NCI-H1105 (cell line): ENCODE measurements around the gene COBL.
"Not testable (repeated sequence)": the region's sequence is repeated elsewhere in the genome, so short reads cannot be mapped to it uniquely, and the experiment has no call there.

Experiments
- DNase-seq: peaks from one replicate; lab custom pipeline; 2025; lab: John Stamatoyannopoulos, UW

Gene COBL

DNA sequence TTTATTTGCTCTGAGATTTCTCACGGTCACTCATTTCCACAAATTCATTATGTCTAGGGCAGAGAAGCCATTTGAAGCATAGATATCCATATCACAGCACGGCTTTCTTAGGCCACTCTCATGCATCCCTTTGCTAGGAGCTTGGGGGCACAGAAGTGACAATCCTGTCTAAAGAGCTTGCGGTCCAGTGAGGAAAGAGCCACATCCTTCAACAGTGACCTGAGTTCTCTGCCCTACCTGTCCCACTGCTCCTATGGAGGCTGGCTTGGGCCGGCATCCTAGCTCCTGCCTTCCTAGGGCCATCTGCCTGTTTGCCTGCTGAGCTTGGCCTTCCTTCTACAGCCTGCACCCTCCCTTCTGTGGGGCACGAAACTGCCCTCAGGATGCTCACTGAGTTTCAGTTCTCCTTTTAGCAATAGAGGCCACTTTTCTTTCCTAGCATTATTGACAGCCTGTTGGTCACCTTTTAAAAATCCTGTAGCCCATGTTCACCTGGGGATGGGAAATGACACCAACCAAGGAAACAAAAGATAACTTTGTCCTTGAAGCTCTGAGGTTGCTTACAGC, 321.8 kb downstream of the COBL start:
- DNase-seq: no peak

DNA sequence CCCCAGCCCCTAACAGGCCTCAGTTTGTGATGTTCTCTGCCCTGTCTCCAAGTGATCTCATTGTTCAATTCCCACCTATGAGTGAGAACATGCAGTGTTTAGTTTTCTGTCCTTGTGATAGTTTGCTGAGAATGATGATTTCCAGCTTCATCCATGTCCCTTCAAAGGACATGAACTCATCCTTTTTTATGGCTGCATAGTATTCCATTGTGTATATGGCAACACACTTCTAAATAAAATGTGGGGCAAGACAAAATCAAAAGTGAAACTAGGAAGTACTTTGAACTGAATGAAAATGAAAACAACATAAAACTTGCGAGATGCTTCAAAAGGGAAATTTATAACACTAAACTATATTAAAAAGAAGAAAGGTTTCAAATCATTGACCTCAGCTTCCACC, 326.4 kb downstream of the COBL start:
- DNase-seq: not testable (repeated sequence)

DNA sequence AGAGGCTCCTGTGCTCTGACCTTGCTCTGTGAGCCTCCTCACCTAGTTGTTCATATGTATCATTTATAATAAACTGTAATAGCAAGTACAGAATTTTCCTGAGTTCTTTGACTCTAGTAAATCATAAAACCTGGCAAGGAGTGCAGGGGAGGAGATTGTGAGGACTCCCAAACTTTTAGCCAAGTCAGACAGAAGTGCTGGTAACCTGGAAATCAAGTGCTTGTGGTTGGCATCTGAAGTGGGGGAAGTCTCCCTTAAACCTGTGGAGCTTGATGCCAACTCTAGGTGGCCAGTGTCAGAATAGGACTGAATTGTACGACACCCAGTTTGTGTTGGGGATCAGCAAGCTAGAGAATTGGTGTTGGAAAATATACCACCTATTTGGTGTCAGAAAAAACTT, 327.6 kb downstream of the COBL start:
- no peak for DNase-seq

DNA sequence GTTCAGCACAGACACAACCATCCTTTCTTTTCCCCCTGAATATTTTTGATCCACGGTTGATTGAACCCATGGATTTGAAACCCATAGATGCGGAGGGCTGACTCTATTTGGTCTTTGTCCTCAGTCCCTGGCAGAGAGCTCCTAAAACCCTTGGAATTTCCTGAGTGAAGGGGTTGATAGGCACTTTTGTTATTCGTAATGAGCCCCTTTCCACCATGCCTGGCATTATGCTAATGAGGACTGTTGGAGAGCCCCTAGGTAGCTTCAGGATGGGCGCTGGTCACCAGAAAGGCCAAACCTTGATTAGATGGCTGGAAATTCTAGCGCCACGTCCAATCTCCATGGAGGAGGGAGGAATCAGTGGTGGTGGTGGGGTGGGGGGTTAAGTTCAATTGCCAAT, 328.1 kb downstream of the COBL start:
- DNase-seq: no peak

DNA sequence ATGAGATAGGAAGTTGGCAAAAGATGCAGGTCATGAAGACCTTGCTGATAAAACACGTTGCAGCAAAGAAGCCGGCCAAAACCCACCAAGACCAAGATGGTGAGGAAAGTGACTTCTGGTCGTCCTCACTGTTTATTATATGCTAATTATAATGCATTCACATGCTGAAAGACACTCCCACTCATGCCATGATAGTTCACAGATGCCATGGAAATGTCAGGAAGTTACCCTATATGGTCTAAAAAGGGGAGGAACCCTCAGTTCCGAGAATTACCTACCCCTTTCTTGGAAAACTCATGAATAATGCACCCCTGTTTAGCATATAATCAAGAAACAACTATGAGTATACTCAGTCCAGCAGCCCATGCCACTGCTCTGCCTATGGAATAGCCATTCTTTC, 331.5 kb downstream of the COBL start:
- DNase-seq: no peak

DNA sequence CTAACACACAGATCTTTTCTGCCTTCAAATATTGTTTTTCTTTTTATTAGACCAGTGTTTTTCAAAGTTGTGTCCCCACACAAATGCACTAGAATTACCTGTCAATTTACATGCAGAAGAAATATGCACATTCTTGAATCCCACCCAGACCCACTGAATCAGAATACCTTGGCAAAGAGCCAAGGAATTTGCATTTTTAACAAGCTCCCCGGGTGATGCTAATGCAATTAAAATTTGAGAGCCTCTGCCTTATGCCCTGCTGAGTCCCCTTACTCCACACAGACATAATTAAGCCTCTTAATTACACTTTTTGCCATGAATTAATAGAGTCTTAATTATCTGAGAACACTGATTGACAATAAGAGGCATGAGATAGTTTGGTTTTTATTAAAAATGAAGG, 332.8 kb downstream of the COBL start:
- no peak for DNase-seq

DNA sequence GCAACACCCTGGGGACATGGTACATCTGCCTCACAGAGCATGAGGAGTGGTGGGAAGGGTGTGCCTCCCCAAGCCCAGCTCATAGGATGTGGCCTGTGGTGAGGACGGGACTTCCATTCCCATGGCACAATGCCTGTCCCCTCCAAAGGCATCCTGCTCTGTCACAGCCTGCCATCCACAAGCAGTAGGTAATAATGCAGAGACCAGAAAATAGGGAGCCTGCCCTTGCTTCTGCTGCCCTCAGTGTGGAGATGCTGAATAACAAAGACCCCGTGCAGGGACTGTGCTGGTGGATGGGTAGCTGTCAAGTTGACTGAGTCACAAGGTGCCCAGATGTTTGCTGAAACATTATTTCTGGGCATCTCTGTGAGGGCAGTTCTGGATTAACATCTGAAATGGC, 334.0 kb downstream of the COBL start:
- DNase-seq: no peak

DNA sequence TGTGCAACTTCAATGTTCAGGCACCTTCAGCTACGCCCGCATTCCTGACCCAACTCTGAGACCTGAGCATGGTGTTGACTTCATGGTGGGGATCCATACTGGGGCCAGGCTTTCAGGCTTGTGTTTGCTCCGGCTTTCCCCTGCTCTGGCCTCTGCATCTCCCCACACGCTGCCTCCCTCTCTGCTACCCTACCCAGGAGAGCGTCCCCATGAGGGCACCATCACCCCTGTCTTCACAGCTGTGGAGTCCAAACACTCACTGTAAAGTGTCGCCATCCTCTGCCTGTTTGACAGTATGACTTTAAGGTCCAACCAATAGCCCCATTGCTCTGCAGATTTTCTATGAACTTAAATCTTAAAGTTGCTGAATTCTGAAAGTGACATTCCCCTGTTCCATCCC, 334.9 kb downstream of the COBL start:
- no peak for DNase-seq

DNA sequence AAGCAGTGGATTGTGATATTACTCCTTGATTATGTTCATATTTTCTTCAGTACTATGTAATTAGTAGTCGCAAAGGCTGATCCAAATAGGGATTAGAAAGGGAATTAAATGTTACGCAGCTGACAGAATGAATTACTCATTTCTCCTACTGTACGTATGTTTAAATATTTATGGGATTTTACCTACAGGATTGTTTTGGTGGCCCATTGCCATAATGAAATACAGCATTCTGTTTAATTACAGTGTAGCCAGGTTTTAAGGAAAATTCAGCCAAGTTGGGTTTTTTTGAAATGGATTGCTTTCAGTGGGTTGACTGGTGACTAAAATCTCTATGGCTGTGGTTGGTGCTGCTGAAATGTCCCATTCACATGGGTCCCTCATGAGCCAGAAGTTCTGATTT, 336.2 kb downstream of the COBL start:
- DNase-seq: no peak

DNA sequence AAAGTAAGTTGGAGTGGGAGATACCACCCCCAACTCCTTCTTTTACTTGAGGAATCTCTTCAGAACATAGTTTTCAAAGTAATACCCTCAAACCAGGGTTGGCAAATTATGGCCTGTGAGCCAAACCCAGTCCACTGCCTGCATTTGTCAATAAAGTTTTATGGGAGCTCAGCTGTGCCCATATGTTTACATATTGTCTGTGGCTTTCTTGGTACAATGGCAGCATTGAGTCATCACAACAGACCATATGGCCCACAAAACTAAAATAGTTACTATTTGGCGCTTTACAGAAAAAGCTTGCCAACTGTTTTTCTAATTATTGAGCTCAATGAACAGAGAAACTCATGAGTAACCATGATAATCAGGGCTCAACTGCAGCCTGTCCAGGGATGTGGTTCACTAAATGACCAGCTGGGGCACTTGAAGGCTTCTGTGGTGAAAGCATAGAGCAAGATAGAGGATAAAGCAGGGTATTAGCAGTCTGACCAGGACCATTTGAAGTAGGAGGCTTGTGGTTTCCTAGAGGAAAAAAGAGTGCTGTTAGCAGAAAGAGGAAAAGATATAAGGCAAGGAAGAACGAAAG, 337.9 kb downstream of the COBL start:
- DNase-seq: no peak

DNA sequence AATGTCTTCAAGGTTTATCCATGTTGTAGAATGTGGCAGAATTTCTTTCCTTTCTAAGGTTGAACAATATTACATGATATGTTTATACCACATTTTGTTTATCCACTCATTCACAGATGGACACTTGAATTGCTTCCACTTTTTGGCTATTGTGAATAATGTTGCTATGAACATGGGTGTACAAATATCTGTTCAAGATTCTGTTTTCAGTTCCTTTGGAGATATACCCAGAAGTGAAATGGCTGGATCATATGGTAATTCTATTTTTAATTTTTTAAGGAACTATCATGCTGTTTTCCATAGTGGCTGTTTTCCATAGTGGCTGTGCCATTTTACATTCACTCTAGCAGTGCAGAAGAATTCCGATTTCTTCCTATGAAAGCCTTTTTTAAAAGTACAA, 339.2 kb downstream of the COBL start:
- no peak for DNase-seq

DNA sequence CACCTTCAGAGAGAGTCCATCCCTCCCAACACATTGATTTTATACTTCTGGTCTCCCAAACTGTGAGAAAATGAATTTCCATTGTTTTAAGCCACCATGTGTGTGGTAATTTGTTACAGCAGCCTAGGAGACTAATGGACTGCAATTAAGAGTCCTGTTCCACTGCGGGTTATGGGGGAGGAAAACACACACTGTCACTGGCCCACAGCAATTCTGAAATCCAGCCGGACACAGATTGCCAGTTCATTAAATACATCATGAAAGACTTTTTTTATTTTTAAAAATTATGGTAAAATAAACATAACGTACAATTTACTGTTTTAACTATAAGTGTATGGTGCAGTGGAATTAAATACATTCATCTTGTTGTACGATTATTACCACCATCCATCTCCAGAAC, 340.5 kb downstream of the COBL start:
- no peak for DNase-seq

DNA sequence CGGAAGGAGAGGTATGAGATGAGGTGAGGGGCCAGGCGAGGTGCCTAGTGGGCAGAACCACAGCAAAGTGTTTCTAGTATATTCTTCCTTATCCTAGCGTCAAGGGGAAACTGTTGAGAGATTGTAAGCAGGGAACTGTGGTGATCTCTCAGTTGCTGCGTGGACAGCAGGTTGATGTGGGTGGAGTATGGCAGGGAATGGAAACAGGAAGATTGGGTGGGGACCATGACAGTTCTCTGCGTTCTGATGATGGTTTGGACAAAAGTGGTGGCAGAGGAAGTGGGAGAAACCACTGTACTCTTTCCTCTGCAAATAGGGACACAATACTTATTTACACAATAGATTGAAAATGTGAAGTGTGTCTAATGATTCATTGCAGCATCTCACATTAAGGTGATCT, 342.4 kb downstream of the COBL start:
- DNase-seq: no peak

DNA sequence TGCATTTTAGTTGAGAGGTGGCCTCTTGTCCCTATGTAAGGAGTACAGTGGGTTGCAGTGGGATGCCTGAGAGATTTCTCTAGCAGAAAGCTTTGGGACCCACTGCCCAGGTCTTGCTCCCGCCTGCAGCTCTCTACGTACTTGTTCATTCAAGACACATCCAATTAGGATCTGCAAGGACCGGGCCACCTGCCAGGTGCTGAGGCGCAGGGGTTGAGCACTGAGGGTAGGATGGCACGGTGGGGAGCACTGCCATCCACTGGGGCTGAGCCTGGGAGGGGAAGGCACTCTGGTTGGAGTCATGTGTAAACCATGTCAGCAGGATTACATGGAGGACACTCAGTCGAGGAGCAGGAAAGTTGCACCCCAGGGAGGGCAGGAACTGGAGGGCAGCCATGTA, 342.8 kb downstream of the COBL start:
- DNase-seq: no peak

DNA sequence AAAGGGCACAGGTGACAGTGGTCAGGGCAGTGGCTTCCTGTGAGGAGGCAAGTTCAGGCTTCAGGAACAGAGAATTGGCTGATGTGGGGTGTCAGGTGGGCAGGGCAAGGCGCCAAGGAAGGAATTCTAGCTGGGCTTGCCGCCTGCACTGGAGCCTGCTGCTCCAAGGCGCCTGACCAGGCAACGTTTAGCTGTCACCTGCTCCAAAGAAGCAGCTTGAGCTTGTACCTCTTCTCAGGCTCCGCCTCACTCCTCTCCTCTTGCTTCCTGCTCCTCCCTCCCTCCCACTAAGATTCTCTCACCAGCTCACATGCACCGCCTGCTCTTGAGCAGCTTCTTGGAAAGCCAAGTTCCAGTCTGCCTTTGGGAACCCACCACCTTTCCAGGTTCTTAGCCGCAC, 346.5 kb downstream of the COBL start:
- DNase-seq: no peak
